ENCODE measurements around the gene IL20RB.

The IL20RB gene

GRCh38 chr3:136957751-136958288 is at the start of gene IL20RB:
TSS of gene IL20RB (plus strand) at chr3:136957983. CDS start at chr3:136958114, 131 bp downstream.
- Histone ChIP-seq H3K4me3 (ENCODE audit: low read depth in 1 of 2, low read length in 2 of 2) (no peak within 1 kb of the TSS), H3K4me1 (ENCODE audit: control insufficient read depth in 1 of 2, insufficient read depth in 2 of 2, low read length in 2 of 2) (peaks cover 3 to 4% of the 10 kb centered on the region in 2 donors), H3K9me3 (ENCODE audit: control insufficient read depth in 1 of 2, low read length in 2 of 2) (no peaks in the 10 kb centered on the region), H3K27me3 (ENCODE audit: low read depth, low read length) (no peaks in the 10 kb centered on the region), H3K27ac (ENCODE audit: low read length) (no peak within 1 kb of the TSS), H3K36me3 (ENCODE audit: control insufficient read depth in 1 of 2, insufficient read depth in 2 of 2, low read length in 2 of 2) (no peaks in the 10 kb centered on the region)

- Histone ChIP-seq H3K27ac (ENCODE audit: low read length) (no peak overlapping the region), H3K27me3 (ENCODE audit: low read depth, low read length) (no peaks in the 10 kb centered on the region), H3K4me3 (ENCODE audit: low read depth in 1 of 2, low read length in 2 of 2) (no peak overlapping the region), H3K36me3 (ENCODE audit: control insufficient read depth in 1 of 2, insufficient read depth in 2 of 2, low read length in 2 of 2) (no peaks in the 10 kb centered on the region), H3K9me3 (ENCODE audit: control insufficient read depth in 1 of 2, low read length in 2 of 2) (peaks cover 0 to 13% of the 10 kb centered on the region in 2 donors), H3K4me1 (ENCODE audit: control insufficient read depth in 1 of 2, insufficient read depth in 2 of 2, low read length in 2 of 2) (peaks cover 4 to 11% of the 10 kb centered on the region in 2 donors)
Measured at GRCh38 chr3:136908297-136908696, 49.5 kb upstream of the IL20RB start.

- peaks cover 0 to 12% of the 10 kb centered on the region in 2 donors for H3K9me3 ChIP-seq (ENCODE audit: control insufficient read depth in 1 of 2, low read length in 2 of 2)
Measured at GRCh38 chr3:136909187-136909586, 48.6 kb upstream of the IL20RB start.

GRCh38 chr3:136910697-136911096 is 47.1 kb upstream of the IL20RB start:
- Histone ChIP-seq H3K27me3 (ENCODE audit: low read depth, low read length) (no peaks in the 10 kb centered on the region), H3K36me3 (ENCODE audit: control insufficient read depth in 1 of 2, insufficient read depth in 2 of 2, low read length in 2 of 2) (no peaks in the 10 kb centered on the region)

More at GRCh38 chr3:136909187-136909586, 48.6 kb upstream of the IL20RB start:
- H3K27me3 ChIP-seq (ENCODE audit: low read depth, low read length), result no peaks in the 10 kb centered on the region
- no peaks in the 10 kb centered on the region for H3K36me3 ChIP-seq (ENCODE audit: control insufficient read depth in 1 of 2, insufficient read depth in 2 of 2, low read length in 2 of 2)
- H3K4me3 ChIP-seq (ENCODE audit: low read depth in 1 of 2, low read length in 2 of 2), result no peak overlapping the region
- peaks cover 4 to 11% of the 10 kb centered on the region in 2 donors for H3K4me1 ChIP-seq (ENCODE audit: control insufficient read depth in 1 of 2, insufficient read depth in 2 of 2, low read length in 2 of 2)
- no peak overlapping the region for H3K27ac ChIP-seq (ENCODE audit: low read length)

GRCh38 chr3:136913168-136913567 is 44.6 kb upstream of the IL20RB start:
- H3K36me3 ChIP-seq (ENCODE audit: control insufficient read depth in 1 of 2, insufficient read depth in 2 of 2, low read length in 2 of 2), result no peaks in the 10 kb centered on the region
- H3K9me3 ChIP-seq (ENCODE audit: control insufficient read depth in 1 of 2, low read length in 2 of 2), result peaks cover 0 to 9% of the 10 kb centered on the region in 2 donors
- no peak overlapping the region for H3K27ac ChIP-seq (ENCODE audit: low read length)
- H3K4me3 ChIP-seq (ENCODE audit: low read depth in 1 of 2, low read length in 2 of 2), result no peak overlapping the region
- peaks cover 4 to 15% of the 10 kb centered on the region in 2 donors for H3K4me1 ChIP-seq (ENCODE audit: control insufficient read depth in 1 of 2, insufficient read depth in 2 of 2, low read length in 2 of 2)
- H3K27me3 ChIP-seq (ENCODE audit: low read depth, low read length), result no peaks in the 10 kb centered on the region

More at GRCh38 chr3:136910697-136911096, 47.1 kb upstream of the IL20RB start:
- Histone ChIP-seq H3K4me1 (ENCODE audit: control insufficient read depth in 1 of 2, insufficient read depth in 2 of 2, low read length in 2 of 2) (peaks cover 4 to 11% of the 10 kb centered on the region in 2 donors), H3K9me3 (ENCODE audit: control insufficient read depth in 1 of 2, low read length in 2 of 2) (peaks cover 0 to 9% of the 10 kb centered on the region in 2 donors), H3K4me3 (ENCODE audit: low read depth in 1 of 2, low read length in 2 of 2) (no peak overlapping the region), H3K27ac (ENCODE audit: low read length) (no peak overlapping the region)

- Histone ChIP-seq H3K36me3 (ENCODE audit: control insufficient read depth in 1 of 2, insufficient read depth in 2 of 2, low read length in 2 of 2) (no peaks in the 10 kb centered on the region), H3K27me3 (ENCODE audit: low read depth, low read length) (no peaks in the 10 kb centered on the region), H3K9me3 (ENCODE audit: control insufficient read depth in 1 of 2, low read length in 2 of 2) (peaks cover 0 to 9% of the 10 kb centered on the region in 2 donors), H3K4me1 (ENCODE audit: control insufficient read depth in 1 of 2, insufficient read depth in 2 of 2, low read length in 2 of 2) (peaks cover 0 to 19% of the 10 kb centered on the region in 2 donors), H3K4me3 (ENCODE audit: low read depth in 1 of 2, low read length in 2 of 2) (no peak overlapping the region), H3K27ac (ENCODE audit: low read length) (no peak overlapping the region)
Measured at GRCh38 chr3:136914739-136915138, 43.0 kb upstream of the IL20RB start.

GRCh38 chr3:136916223-136916622 is 41.6 kb upstream of the IL20RB start:
- H3K4me3 ChIP-seq (ENCODE audit: low read depth in 1 of 2, low read length in 2 of 2), result no peak overlapping the region
- no peaks in the 10 kb centered on the region for H3K27me3 ChIP-seq (ENCODE audit: low read depth, low read length)
- H3K9me3 ChIP-seq (ENCODE audit: control insufficient read depth in 1 of 2, low read length in 2 of 2), result peaks cover 0 to 9% of the 10 kb centered on the region in 2 donors
- no peaks in the 10 kb centered on the region for H3K36me3 ChIP-seq (ENCODE audit: control insufficient read depth in 1 of 2, insufficient read depth in 2 of 2, low read length in 2 of 2)
- peaks cover 0 to 14% of the 10 kb centered on the region in 2 donors for H3K4me1 ChIP-seq (ENCODE audit: control insufficient read depth in 1 of 2, insufficient read depth in 2 of 2, low read length in 2 of 2)
- no peak overlapping the region for H3K27ac ChIP-seq (ENCODE audit: low read length)

- H3K27ac ChIP-seq (ENCODE audit: low read length), result no peak overlapping the region
- H3K27me3 ChIP-seq (ENCODE audit: low read depth, low read length), result no peaks in the 10 kb centered on the region
- no peak overlapping the region for H3K4me3 ChIP-seq (ENCODE audit: low read depth in 1 of 2, low read length in 2 of 2)
- H3K4me1 ChIP-seq (ENCODE audit: control insufficient read depth in 1 of 2, insufficient read depth in 2 of 2, low read length in 2 of 2), result peaks cover 0 to 14% of the 10 kb centered on the region in 2 donors
- H3K9me3 ChIP-seq (ENCODE audit: control insufficient read depth in 1 of 2, low read length in 2 of 2), result no peaks in the 10 kb centered on the region
- H3K36me3 ChIP-seq (ENCODE audit: control insufficient read depth in 1 of 2, insufficient read depth in 2 of 2, low read length in 2 of 2), result no peaks in the 10 kb centered on the region
Measured at GRCh38 chr3:136919799-136920580, 37.8 kb upstream of the IL20RB start.

GRCh38 chr3:136920904-136921611 is 36.7 kb upstream of the IL20RB start:
- H3K36me3 ChIP-seq (ENCODE audit: control insufficient read depth in 1 of 2, insufficient read depth in 2 of 2, low read length in 2 of 2), result no peaks in the 10 kb centered on the region
- H3K4me1 ChIP-seq (ENCODE audit: control insufficient read depth in 1 of 2, insufficient read depth in 2 of 2, low read length in 2 of 2), result peaks cover 0 to 14% of the 10 kb centered on the region in 2 donors
- no peak overlapping the region for H3K4me3 ChIP-seq (ENCODE audit: low read depth in 1 of 2, low read length in 2 of 2)
- H3K27me3 ChIP-seq (ENCODE audit: low read depth, low read length), result no peaks in the 10 kb centered on the region
- no peak overlapping the region for H3K27ac ChIP-seq (ENCODE audit: low read length)
- H3K9me3 ChIP-seq (ENCODE audit: control insufficient read depth in 1 of 2, low read length in 2 of 2), result no peaks in the 10 kb centered on the region

- Histone ChIP-seq H3K4me3 (ENCODE audit: low read depth in 1 of 2, low read length in 2 of 2) (no peak overlapping the region), H3K27ac (ENCODE audit: low read length) (no peak overlapping the region), H3K9me3 (ENCODE audit: control insufficient read depth in 1 of 2, low read length in 2 of 2) (no peaks in the 10 kb centered on the region), H3K4me1 (ENCODE audit: control insufficient read depth in 1 of 2, insufficient read depth in 2 of 2, low read length in 2 of 2) (peaks cover 4% of the 10 kb centered on the region in 2 donors), H3K27me3 (ENCODE audit: low read depth, low read length) (no peaks in the 10 kb centered on the region), H3K36me3 (ENCODE audit: control insufficient read depth in 1 of 2, insufficient read depth in 2 of 2, low read length in 2 of 2) (peaks cover 0 to 4% of the 10 kb centered on the region in 2 donors)
Measured at GRCh38 chr3:136925425-136926190, 32.2 kb upstream of the IL20RB start.
